SK-N-SH (cell line): ENCODE measurements around the gene RAB10. TPM values are rescaled to one million over a fixed set of nuclear protein-coding genes. Genes with fewer than 3 reads are reported as not detected.

Experiments used
- CTCF ChIA-PET: fragments of 300-600, 350-600 bp; formaldehyde crosslinking; extraction: SDS; loops from one replicate; lab custom pipeline; 2021; lab: Yijun Ruan, JAX
- POLR2A ChIA-PET: fragments of 350-600 bp; sonication (Branson Sonifier 250); formaldehyde crosslinking; extraction: SDS; loops from one replicate; lab custom pipeline; 2020; ENCODE audit warnings: antibody characterized with exemption, inconsistent platforms; lab: Yijun Ruan, JAX
- DNase-seq: peaks from one replicate; pipeline ENCODE4 v3.0.0; 2012
- H2AFZ ChIP-seq: fragments of 200-600 bp; sonication (generic); 2 replicates; pipeline ENCODE4 v1.8.1; 2016; ENCODE audit warnings: antibody characterized with exemption, mild to moderate bottlenecking, low read depth
- H3F3A ChIP-seq: fragments of 200-600 bp; sonication (generic); replicated peaks from 2 replicates; pipeline ENCODE3; 2016; ENCODE audit warnings: antibody characterized with exemption, mild to moderate bottlenecking; ENCODE audit not compliant: insufficient read depth
- H3K27ac ChIP-seq, 2 experiments: fragments of 200-500 bp in 1 of 2; fragments of 200-600 bp in 1 of 2; sonication (Bioruptor generic) in 1 of 2; sonication (generic), shearing (Covaris generic) in 1 of 2; 2 replicates each; pipeline versions ENCODE4 v1.5.1 to v1.6.1; 2014 to 2016; ENCODE audit warnings: low read depth in 2 of 2, inconsistent platforms in 1 of 2, low read length in 1 of 2, mild to moderate bottlenecking in 1 of 2, mixed read lengths in 1 of 2
- H3K27me3 ChIP-seq: fragments of 200-600 bp; sonication (generic), shearing (Covaris generic); 2 replicates; pipeline ENCODE4 v1.6.1; 2016; ENCODE audit warnings: mixed run types; ENCODE audit not compliant: insufficient read depth
- H3K36me3 ChIP-seq, 2 experiments: fragments of 200-500 bp in 1 of 2; fragments of 200-600 bp in 1 of 2; sonication (Bioruptor generic) in 1 of 2; sonication (generic) in 1 of 2; replicated peaks in 1 of 2; 2 replicates each; pipeline versions ENCODE3 to v1.5.1; 2014 to 2016; ENCODE audit warnings: low read length in 1 of 2, mild to moderate bottlenecking in 1 of 2; ENCODE audit not compliant: insufficient read depth in 2 of 2, control insufficient read depth in 1 of 2
- H3K4me1 ChIP-seq, 2 experiments: fragments of 200-500 bp in 1 of 2; fragments of 200-600 bp in 1 of 2; sonication (Bioruptor generic) in 1 of 2; sonication (generic), shearing (Covaris generic) in 1 of 2; 2 replicates each; pipeline versions ENCODE4 v1.5.1 to v1.6.1; 2014 to 2016; ENCODE audit warnings: low read depth in 1 of 2, low read length in 1 of 2, mixed run types in 1 of 2; ENCODE audit not compliant: insufficient read depth in 2 of 2, control insufficient read depth in 1 of 2
- H3K4me2 ChIP-seq: fragments of 200-600 bp; sonication (generic), shearing (Covaris generic); 2 replicates; pipeline ENCODE4 v1.6.1; 2017; ENCODE audit warnings: mixed run types
- H3K4me3 ChIP-seq, 2 experiments: fragments of 200-500 bp in 1 of 2; fragments of 200-600 bp in 1 of 2; sonication (Bioruptor generic) in 1 of 2; sonication (generic), shearing (Covaris generic) in 1 of 2; 2 replicates each; pipeline versions ENCODE4 v1.5.1 to v1.8.1; 2014 to 2016; ENCODE audit warnings: low read depth in 2 of 2, inconsistent platforms in 1 of 2, low read length in 1 of 2, mild to moderate bottlenecking in 1 of 2, mixed read lengths in 1 of 2, moderate library complexity in 1 of 2
- H3K79me2 ChIP-seq: fragments of 200-600 bp; sonication (generic); 2 replicates; pipeline ENCODE4 v1.8.1; 2017; ENCODE audit warnings: mild to moderate bottlenecking; ENCODE audit not compliant: insufficient read depth
- H3K9ac ChIP-seq: fragments of 200-600 bp; sonication (generic); 2 replicates; pipeline ENCODE4 v1.6.1; 2017; ENCODE audit warnings: mixed run types
- H3K9me2 ChIP-seq: fragments of 200-600 bp; sonication (generic); 2 replicates; pipeline ENCODE4 v1.6.1; 2017; ENCODE audit warnings: mixed run types
- H3K9me3 ChIP-seq: fragments of 200-600 bp; sonication (generic); 2 replicates; pipeline ENCODE4 v1.6.1; 2017; ENCODE audit warnings: mixed run types, mild to moderate bottlenecking, moderate library complexity
- H4K20me1 ChIP-seq: fragments of 200-600 bp; sonication (generic); 2 replicates; pipeline ENCODE4 v1.6.1; 2017; ENCODE audit warnings: mild to moderate bottlenecking, mixed run types; ENCODE audit not compliant: insufficient read depth
- EZH2phosphoT487 ChIP-seq: fragments of 200-600 bp; sonication (generic); IDR thresholded peaks from 2 replicates; pipeline ENCODE4 v1.6.1; 2017; ENCODE audit warnings: low read depth, mixed run types, mild to moderate bottlenecking, antibody characterized with exemption, moderate library complexity, borderline replicate concordance
- FOXJ3 ChIP-seq: sonication (generic); formaldehyde crosslinking; IDR thresholded peaks from 2 replicates; pipeline ENCODE4 v1.5.1; 2020; ENCODE audit warnings: mild to moderate bottlenecking, missing genetic modification reagents
- GABPA ChIP-seq: IDR thresholded peaks from 2 replicates; pipeline ENCODE4 v1.4.0; 2012; ENCODE audit warnings: low read depth, mild to moderate bottlenecking
- GATA2 ChIP-seq: sonication (generic); formaldehyde crosslinking; IDR thresholded peaks from 2 replicates; pipeline ENCODE4 v1.5.0; 2020; ENCODE audit warnings: mild to moderate bottlenecking, missing genetic modification reagents
- MEF2A ChIP-seq: IDR thresholded peaks from 2 replicates; pipeline ENCODE4 v1.4.0; 2012; ENCODE audit warnings: low read depth, borderline replicate concordance
- NFIC ChIP-seq: IDR thresholded peaks from 2 replicates; pipeline ENCODE4 v1.4.0; 2012; ENCODE audit warnings: borderline replicate concordance
- NRF1 ChIP-seq: IDR thresholded peaks from 2 replicates; pipeline ENCODE4 v1.6.1; 2012; ENCODE audit warnings: low read depth, mild to moderate bottlenecking, low read length
- RFX5 ChIP-seq: IDR thresholded peaks from 2 replicates; pipeline ENCODE4 v1.6.1; 2012; ENCODE audit warnings: mild to moderate bottlenecking, improper control_type of control experiment, low read length
- TCF12 ChIP-seq: IDR thresholded peaks from 2 replicates; pipeline ENCODE4 v1.4.0; 2012
- TEAD4 ChIP-seq: IDR thresholded peaks from 2 replicates; pipeline ENCODE4 v1.4.0; 2012; ENCODE audit warnings: mild to moderate bottlenecking, borderline replicate concordance; ENCODE audit not compliant: insufficient read depth
- WGBS: methylation state at CpG from one replicate; pipeline ENCODE4 v1.1.6; 2017; ENCODE audit warnings: low lambda C conversion rate; 5-methylcytosine and 5-hydroxymethylcytosine counted together
- polyA plus RNA-seq, 3 experiments: library from polyadenylated mRNA; depleted of rRNA; stranded (reverse); fragments of >200 nt; gene quantifications; 2 replicates each; pipeline ENCODE4 v1.2.3, GENCODE V29; 2012
- TF ChIP-seq, protein P1 (sequence below): IDR thresholded peaks from 2 replicates; pipeline ENCODE4; 2012
- TF ChIP-seq, protein P2 (sequence below): IDR thresholded peaks from 2 replicates; pipeline ENCODE4 v1.4.0; 2012; ENCODE audit warnings: low read depth, borderline replicate concordance
- TF ChIP-seq, protein P3 (sequence below): IDR thresholded peaks from 2 replicates; pipeline ENCODE4 v1.6.1; 2012; ENCODE audit warnings: mild to moderate bottlenecking, low read depth, low read length, moderate library complexity
- TF ChIP-seq, protein P4 (sequence below): IDR thresholded peaks from 2 replicates; pipeline ENCODE4 v1.4.0; 2012; ENCODE audit warnings: low read depth, borderline replicate concordance

Gene RAB10
- polyA plus RNA-seq, 1 of the 3 experiments (the other 2 are of a cell fraction): 47.5 TPM

DNA sequence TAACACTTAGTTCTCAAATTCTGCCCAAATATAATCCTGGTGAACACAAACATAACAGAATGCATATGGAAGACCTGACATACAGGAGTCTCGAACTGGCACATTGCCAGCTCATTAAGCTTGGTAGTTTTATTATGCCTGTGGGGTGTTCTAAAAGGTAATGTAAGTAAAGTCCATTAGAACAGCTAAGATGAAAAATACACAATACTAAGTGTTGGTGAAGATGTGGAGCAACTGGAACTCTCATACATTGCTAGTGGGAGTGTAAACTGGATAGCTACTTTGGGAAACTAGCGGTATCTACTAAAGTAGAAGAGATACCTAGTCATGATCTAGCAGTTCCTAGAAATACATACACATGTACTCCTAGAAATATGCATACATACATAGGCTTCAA is 24.3 kb upstream of the RAB10 start:
- no peaks in the 10 kb centered on the region for H3K36me3 ChIP-seq
- H3K9ac ChIP-seq: no peak overlapping the region
- TF ChIP-seq GATA2 (CRISPR knock-in tag) (no peak), TCF12 (no peak), TEAD4 (no peak), MEF2A (no peak), RFX5 (no peak), EZH2phosphoT487 (no peak), GABPA (no peak), FOXJ3 (CRISPR knock-in tag) (no peak), NRF1 (no peak), NFIC (no peak)
- TF ChIP-seq, protein P1, sequence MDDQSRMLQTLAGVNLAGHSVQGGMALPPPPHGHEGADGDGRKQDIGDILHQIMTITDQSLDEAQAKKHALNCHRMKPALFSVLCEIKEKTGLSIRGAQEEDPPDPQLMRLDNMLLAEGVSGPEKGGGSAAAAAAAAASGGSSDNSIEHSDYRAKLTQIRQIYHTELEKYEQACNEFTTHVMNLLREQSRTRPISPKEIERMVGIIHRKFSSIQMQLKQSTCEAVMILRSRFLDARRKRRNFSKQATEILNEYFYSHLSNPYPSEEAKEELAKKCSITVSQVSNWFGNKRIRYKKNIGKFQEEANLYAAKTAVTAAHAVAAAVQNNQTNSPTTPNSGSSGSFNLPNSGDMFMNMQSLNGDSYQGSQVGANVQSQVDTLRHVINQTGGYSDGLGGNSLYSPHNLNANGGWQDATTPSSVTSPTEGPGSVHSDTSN: no peak
- TF ChIP-seq, protein P2, sequence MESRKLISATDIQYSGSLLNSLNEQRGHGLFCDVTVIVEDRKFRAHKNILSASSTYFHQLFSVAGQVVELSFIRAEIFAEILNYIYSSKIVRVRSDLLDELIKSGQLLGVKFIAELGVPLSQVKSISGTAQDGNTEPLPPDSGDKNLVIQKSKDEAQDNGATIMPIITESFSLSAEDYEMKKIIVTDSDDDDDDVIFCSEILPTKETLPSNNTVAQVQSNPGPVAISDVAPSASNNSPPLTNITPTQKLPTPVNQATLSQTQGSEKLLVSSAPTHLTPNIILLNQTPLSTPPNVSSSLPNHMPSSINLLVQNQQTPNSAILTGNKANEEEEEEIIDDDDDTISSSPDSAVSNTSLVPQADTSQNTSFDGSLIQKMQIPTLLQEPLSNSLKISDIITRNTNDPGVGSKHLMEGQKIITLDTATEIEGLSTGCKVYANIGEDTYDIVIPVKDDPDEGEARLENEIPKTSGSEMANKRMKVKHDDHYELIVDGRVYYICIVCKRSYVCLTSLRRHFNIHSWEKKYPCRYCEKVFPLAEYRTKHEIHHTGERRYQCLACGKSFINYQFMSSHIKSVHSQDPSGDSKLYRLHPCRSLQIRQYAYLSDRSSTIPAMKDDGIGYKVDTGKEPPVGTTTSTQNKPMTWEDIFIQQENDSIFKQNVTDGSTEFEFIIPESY: no peak
- TF ChIP-seq, protein P3, sequence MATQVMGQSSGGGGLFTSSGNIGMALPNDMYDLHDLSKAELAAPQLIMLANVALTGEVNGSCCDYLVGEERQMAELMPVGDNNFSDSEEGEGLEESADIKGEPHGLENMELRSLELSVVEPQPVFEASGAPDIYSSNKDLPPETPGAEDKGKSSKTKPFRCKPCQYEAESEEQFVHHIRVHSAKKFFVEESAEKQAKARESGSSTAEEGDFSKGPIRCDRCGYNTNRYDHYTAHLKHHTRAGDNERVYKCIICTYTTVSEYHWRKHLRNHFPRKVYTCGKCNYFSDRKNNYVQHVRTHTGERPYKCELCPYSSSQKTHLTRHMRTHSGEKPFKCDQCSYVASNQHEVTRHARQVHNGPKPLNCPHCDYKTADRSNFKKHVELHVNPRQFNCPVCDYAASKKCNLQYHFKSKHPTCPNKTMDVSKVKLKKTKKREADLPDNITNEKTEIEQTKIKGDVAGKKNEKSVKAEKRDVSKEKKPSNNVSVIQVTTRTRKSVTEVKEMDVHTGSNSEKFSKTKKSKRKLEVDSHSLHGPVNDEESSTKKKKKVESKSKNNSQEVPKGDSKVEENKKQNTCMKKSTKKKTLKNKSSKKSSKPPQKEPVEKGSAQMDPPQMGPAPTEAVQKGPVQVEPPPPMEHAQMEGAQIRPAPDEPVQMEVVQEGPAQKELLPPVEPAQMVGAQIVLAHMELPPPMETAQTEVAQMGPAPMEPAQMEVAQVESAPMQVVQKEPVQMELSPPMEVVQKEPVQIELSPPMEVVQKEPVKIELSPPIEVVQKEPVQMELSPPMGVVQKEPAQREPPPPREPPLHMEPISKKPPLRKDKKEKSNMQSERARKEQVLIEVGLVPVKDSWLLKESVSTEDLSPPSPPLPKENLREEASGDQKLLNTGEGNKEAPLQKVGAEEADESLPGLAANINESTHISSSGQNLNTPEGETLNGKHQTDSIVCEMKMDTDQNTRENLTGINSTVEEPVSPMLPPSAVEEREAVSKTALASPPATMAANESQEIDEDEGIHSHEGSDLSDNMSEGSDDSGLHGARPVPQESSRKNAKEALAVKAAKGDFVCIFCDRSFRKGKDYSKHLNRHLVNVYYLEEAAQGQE: no peak
- TF ChIP-seq, protein P4, sequence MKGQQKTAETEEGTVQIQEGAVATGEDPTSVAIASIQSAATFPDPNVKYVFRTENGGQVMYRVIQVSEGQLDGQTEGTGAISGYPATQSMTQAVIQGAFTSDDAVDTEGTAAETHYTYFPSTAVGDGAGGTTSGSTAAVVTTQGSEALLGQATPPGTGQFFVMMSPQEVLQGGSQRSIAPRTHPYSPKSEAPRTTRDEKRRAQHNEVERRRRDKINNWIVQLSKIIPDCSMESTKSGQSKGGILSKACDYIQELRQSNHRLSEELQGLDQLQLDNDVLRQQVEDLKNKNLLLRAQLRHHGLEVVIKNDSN: no peak
- no peak overlapping the region for H3K4me3 ChIP-seq
- H3K27ac ChIP-seq: no peak overlapping the region
- 59% methylated on average over 2 of the region's 2 CpGs for WGBS
- no peaks in the 10 kb centered on the region for H3K27me3 ChIP-seq
- H3K4me2 ChIP-seq: no peak overlapping the region
- no peak for DNase-seq
- no peaks in the 10 kb centered on the region for H3K79me2 ChIP-seq
- peaks cover 0 to 11% of the 10 kb centered on the region in 2 experiments; a peak in 2 of 4 replicates for H3K4me1 ChIP-seq
- no peaks in the 10 kb centered on the region for H3K9me3 ChIP-seq
- POLR2A ChIA-PET: interaction anchor here (0.6 to 0.7 kb wide), 2 partner anchors 25 to 158 kb away, joined by 3 to 4 read pairs; partner anchors contain the start of gene RAB10
- H3K9me2 ChIP-seq: no peaks in the 10 kb centered on the region
- CTCF ChIA-PET: interaction anchor here (1.0 to 2.0 kb wide), 3 partner anchors 16 to 136 kb away, joined by 3 to 7 read pairs (median 6); no protein-coding TSS in a partner anchor
- no peak overlapping the region for H2AFZ ChIP-seq
- no peaks in the 10 kb centered on the region for H4K20me1 ChIP-seq
- H3F3A ChIP-seq: peaks cover 8% of the 10 kb centered on the region
